Renal cortex interstitium (tissue), 15 donors: ENCODE results near the gene SPRR4. TPM values are rescaled to one million over a fixed set of nuclear protein-coding genes. Genes with fewer than 3 reads are reported as not detected.

Experiments
- DNase-seq, 11 donors: peaks; one replicate each; pipeline ENCODE4 v3.0.0-alpha.2; 2013; ENCODE audit warnings: low read depth in 9 of 11, low spot score in 4 of 11; ENCODE audit errors: extremely low read depth in 1 of 11
- long read RNA-seq, 16 experiments: transcript quantifications; one replicate each; lab custom pipeline, GENCODE V29; 2026
- polyA plus RNA-seq, 3 donors: library from polyadenylated mRNA; unstranded; fragments of 120-200 nt; gene quantifications; one replicate each; pipeline ENCODE4 v1.2.1, GENCODE V29; 2013; ENCODE audit not compliant: insufficient read length in 3 of 3

SPRR4 gene, protein sequence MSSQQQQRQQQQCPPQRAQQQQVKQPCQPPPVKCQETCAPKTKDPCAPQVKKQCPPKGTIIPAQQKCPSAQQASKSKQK
- polyA plus RNA-seq = not detected
- long read RNA-seq, donor 1 = 0 reads
- long read RNA-seq, donor 2 = 0 reads
- long read RNA-seq, donor 3 = 0 reads
- long read RNA-seq, donor 4 = 0 reads
- long read RNA-seq, donor 5 = 0 reads
- long read RNA-seq, donor 6 = 0 reads
- long read RNA-seq, donor 7 = 0 reads
- long read RNA-seq, donor 8 = 0 reads
- long read RNA-seq, donor 9 = 0 reads
- long read RNA-seq, donor 10 = 0 reads
- long read RNA-seq, donor 11 = 0 reads
- long read RNA-seq, donor 12 = 0 reads
- long read RNA-seq, donor 13 = 0 reads
- long read RNA-seq, donor 14 = 0 reads
- long read RNA-seq, donor 15 = 0 reads
- long read RNA-seq, donor 16 = 0 reads

DNA sequence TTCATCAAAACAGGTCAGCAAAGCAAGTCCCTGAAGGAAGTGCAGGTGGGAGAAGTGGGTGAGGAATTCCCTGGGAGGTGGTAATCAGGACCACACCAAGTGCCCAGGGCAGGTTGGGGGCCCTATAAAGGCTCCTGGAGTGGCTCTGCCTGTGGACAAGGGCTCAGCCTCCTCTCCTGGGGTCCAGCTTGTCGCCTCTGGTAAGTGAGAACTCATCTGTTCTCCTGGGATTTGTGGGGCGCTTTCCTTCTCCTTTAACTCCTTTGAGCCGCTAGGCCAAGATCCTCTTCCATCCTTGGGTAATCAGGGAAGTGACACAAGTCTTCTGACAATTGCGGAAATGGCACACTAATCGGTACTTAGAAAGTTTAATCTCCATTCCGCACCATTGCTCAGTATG is at the start of gene SPRR4:
Gene SPRR4 (plus strand): TSS at position 154 of the 400 bp plus-strand sequence. CDS start 1,243 bp downstream, outside the sequence.
- no peak for DNase-seq

DNA sequence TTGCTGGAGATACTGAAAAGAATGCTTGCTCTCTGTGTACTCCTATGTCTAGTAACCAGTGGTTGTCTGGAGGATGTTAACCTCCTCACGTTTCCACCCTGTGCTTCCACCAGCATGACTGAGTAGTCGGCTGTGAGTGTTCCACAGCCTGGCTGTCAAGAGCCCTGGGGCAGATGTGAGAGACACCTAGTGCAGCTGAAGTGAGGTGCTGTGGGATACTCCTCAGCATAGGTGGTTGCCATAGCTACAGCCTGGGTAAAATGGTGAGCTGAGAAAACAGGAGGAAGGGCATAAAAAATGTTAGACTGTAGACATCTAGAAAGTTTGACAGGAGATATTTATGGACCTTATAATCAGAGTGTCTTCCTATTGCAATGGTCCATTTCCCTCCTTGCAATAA is 46.3 kb upstream of the SPRR4 start:
- no peak for DNase-seq

DNA sequence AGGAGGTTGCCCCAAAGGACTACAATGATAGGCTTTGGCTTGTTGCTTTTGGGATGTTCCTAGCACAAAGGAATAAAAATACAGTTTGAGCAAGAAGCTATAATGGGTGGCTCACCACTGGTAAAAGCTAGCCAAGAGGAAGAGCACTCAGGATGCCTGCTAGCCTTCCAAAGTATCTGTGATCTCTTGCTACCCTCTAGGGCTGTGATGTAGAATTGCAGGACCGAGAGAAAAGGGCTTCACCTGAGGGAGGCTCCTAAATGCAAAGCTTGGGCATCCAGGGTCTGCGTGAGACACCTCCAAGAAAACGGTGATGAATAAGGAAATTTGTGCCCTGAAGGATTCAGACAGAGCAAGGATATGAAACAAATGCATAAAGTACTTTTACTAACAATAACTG is 44.4 kb upstream of the SPRR4 start:
- DNase-seq = no peak

DNA sequence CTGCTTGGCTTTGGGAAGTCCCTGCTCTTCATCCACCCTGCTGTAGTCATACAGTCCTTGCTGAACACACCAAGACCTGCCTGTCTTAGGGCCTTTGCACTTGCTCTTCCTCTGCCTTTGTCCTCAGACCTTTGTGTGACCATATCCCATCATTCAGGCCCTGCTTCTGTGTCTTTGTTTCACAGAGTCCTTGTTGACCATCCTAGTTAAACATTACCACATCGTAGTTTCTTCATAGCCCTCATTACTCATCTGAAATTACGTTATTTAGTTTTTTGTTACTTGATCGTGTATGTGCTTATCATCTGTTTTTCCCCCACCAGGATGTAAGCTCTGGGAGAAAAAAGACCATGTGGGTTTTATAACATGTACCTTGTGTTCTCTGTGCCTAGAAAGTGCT is 41.8 kb upstream of the SPRR4 start:
- no peak for DNase-seq

DNA sequence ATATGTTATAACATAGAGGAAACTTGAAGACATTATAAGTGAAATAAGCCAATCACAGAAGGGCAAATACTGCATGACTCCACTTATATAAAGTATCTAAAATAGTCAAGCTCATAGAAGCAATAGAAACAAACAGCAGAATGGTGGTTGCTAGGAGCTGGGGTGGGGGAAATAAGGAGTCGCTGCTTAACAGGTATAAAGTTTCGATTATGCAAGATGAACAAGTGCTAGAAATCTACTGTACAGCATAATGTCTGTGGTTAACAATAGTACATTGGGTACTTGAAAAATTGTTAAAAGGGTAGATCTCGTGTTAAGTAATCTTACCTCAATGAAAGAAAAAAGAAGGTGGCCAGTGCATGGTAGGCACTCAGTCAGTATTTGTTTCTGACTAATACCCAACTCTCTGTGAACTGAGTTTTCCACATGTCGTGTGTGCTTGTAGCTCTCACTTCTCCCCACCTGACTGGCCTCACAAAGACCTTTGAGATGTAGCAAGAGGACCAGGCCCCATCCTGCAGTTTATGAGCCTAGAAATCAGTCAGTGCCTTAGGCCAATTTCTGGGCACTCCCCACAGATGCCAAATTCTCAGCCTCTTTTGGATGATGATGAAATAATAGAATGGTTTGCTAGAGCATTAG is 38.2 kb upstream of the SPRR4 start:
- no peak for DNase-seq

DNA sequence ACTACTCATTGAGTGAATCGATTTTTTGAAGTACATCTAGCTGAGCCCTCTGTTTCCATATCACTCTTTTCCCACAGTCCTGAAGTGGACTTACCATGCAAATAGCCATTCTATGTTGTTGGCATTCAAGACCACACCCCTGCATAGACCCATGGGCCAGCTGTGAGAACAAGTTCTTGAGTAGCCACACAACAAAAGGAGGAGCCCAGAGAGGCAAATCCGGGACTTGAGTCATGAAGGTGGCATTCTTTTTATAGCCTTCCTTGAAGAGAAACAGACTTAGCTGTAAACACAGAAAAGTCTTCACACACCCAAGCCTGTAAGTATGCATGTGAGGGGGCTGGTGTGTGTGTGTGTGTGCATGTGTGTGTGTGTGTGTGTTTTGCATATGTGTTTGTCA is 37.3 kb upstream of the SPRR4 start:
- DNase-seq = no peak

DNA sequence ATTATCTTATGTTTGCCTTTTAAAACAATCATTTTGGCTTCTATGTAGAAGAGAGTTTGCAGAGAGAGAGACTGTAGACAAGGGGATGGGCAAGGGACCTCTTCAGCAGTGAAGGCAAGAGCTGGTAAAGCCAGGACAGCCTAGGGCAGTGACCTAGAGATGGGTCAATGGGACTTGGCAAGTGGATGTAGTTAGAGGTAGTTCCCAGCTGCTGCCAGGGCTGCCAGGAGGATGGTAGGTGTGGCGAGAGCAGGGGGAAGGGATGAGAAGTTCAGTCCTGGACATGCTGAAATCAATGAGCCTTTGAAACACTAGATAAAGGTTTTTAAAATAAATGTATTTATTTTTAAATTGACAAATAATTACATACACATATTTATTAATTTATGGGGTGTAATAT is 29.8 kb upstream of the SPRR4 start:
- DNase-seq = no peak

DNA sequence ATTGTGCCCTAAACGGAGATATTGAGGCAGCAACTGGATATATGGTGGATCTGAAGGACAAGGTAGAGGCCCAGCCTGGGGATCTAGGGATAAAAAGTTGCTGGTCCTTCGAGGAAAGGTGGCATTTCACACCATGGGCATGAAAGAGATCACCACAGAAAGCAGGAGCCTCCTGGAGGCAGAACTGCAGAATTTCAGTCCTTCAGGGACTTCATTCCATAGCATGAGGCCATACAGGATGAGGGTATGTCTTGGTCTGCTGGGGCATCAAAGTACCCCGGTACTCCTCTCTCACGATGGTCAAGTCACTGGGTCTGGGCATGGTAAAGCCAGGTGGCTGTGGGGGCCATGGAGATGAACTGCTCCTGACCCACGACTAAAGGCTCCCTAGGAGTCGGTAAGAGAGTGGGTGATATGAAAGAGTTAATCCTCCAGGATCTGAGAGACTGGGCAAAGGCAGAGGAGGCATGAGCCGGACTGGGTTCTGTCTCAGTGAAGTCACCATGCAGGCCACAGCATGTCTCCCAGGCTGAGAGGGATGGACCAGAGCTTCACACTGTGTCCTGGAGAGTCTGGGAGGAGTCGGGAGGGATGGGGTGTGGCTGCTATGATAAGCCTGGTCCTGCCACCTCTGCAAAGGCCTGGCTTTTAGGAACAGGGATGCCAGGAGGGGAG is 29.3 kb upstream of the SPRR4 start:
- DNase-seq = no peak

DNA sequence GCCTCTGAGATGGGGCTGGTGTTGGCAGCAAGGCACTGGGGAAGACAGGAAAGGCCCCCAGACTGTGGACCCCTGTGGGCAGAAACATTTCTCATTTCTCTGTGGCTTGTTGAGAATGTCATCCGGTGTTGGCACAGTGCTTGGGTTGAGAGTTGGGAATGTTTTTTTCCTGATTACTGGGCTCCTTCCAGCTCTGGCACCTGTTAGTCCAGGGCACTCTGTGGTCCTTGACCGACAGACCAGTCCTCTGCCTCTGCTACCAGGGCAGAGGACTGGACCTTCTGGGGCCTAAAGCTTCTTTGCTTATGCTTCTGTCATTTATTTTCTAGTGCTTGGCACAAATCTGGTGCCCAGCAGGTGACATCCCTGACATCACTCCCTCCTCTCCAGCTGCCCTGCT is 28.3 kb upstream of the SPRR4 start:
- no peak for DNase-seq

DNA sequence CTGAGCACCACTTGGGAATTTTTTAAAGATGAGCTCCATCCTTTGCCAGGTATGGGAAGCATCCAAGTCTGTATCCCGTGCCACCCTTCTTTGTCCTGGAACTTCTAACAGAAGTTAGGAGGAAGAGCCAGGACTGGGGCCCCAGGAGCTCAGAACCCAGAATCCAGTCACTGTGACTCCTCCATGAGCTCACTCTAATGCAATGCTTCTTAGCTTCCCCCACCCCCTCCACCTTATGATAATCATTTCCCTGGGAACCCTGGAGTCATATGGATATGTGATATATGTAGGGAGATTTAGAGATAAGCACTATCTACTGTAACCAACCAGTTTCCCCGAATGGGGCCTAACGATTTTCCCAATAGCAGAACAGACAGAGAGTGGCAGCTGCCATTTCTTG is 24.2 kb upstream of the SPRR4 start:
- no peak for DNase-seq

DNA sequence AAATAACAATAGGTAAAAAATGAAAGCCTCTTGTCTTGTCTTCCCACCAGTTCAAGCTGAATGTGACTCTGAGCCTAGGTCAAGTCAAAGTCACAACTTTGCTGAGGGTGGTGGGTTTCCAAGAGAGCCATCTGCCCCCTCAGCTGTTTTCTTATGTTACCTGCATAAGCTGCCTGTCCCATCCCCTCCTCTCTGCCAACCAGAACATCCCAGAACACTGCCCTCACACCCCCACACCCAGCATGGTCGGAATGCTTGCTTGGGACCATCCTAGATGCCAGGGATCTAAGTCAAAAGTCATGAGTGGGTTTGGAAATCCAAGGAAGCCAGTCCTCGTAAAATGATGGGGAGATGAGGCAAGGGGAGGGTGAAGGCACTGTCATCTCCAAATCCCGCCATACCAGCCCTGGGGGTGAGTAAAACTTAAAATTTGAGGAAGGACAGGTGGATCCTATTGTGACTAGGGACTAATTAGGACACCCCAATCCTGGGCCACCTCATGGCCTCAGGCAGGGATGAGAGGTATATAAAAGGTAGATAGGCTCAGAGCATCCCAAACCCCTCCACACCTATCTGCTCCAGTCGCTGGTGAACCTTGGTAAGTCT is 23.7 kb upstream of the SPRR4 start, which contains the start of gene SPRR5:
Gene SPRR5 (plus strand): TSS at position 556 of the 606 bp plus-strand sequence. CDS start 1,349 bp downstream, outside the sequence.
- DNase-seq = no peak

DNA sequence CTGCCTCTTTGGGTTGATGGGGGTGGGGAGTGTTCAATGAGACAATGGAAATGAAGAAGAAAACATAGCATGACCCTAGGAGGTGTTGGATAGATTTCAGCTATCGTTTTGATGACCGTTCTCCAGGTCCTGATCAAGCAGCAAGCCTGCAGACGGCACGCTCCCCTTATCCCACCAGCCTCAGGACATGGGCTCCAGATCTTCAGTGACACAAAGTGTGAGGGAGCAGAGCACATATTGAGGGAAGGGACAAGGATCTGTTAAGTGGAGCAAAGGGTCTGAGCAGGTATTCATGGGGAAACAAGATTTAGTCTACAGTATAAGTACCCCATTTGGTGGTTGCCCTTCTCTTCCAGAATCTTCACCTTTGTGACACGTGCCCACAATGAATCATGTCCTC is 18.7 kb upstream of the SPRR4 start:
- DNase-seq = no peak

DNA sequence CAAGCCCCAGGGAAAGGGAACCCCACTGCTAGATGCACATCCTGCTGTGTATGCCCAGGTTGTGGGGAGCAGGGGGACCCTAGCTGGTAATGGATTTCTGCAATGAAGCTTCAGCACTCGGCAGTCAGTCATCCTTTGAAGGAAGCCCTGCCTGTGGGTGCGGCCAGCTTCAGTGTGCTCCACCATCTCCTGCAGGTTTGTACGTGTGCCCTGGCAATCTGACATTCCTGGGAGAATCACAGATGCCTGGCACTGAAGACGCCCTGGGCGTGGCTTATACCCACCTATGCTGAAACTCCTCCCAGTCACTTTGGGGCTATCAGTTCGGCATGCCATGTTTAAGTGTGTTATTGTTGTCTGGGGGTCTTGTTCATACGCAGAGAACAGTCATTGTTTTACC is 16.7 kb upstream of the SPRR4 start:
- no peak for DNase-seq

DNA sequence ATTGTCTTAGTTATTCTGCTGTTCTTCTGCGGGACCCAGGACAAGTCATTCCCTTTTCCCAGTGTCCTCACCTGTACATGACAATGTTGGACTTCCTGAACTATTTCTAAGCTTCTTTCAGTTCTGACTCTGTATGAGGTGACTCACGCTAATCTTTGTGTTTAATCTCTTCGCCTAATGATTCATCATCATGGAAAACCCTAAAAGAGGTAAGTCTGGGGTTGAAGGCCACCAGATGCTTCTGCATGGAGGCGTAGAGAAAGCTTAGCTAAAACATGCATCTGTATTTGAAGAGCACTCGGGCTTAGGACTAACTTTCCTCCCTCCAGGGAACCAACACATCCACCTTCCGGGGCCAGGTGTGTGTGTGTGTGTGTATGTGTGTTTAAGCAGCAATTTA is 16.0 kb upstream of the SPRR4 start:
- no peak for DNase-seq

DNA sequence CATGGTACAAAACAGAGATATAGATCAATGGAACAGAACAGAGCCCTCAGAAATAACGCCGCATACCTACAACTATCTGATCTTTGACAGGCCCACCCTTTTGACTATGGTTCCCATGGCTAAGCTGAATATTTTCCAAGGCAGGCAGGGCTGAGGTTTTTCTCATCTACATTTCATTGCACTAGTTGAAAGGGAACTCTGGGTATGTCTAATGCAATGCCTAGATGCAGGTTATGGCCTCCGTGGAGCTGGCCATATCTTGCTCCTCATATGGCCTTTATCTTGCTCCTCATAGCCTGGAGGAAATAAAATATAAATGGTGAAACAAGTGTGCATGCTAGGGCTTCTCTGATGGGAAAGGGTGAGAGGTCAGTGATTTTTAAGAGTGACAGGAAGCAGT is 12.9 kb upstream of the SPRR4 start:
- no peak for DNase-seq

DNA sequence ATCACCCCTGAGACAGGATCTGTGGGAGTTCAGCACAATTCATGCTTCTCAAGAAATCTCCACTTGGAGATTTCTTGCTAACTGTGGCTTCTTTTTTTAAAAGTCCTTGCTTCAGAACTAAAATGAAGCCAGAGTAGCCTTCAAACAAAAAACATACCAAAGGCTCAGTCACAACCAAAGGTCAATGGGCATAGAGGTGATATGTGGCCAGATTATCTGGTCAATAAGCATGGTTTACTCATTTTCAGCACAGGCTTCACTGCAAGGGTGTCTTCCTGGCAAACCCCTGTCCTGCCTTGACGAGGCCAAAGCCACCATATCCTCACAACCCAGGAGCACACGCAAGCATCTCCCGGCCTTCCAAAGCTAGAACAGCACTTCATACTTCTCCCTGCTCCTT is 11.2 kb upstream of the SPRR4 start:
- no peak for DNase-seq

DNA sequence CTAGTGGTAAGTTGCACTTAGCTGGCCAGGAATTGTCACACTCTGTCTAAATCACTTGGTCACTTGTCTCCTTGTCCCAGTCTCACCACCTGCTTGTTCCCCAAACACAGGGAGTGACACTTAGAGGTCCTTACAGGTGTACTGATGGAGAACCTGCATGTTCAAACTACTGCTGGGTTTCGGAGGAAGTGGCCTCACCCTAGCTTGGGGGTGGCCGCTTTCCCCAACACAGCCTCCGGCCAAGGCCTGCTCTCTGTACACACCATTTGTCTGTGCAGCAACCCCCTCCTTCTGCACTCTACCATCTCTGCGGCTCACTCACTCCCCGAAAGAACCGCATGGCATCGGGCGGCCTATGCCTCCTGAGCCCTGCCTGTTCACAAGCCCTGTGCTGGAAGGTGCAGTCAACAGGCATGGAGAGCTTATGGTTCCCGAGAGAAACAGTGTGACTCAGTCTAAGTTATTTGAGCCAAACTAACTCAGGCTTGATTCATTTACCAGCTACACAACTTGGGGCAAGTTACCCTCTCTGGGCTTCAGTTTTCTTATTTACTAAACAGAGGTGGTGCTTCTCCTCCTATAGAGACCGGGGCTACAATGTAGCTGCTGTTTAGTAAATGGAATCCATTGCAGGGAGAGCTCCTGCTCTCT is 10.5 kb upstream of the SPRR4 start:
- no peak for DNase-seq

DNA sequence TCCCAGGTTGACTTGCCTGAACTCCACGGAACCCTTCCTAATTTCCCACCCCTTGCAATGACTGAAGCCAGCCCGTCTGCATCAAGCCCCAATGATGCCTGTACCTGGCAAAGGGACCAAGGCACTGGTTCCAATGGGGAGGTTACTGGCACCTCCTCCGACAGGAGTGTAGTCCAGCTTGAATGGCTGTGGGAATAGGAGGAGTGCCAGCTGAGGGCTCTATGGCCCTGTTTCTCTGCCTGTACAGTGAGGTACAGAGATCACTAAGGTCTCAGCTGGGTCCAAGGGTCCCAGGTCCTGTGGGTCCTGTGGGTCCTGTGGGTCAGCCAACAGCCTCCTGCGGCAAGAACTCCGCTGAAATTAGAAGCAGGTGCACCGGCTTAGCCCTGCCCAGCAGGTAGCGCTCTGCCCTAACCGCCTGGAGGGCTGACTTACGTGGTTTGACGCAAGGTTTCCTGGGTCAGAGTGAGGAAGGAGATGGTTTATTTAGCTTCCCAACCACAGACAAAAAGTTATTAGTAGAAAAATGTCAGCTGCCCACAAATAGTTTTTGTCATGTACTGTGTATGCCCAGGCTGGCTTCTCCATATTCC is 9.9 kb upstream of the SPRR4 start:
- DNase-seq = no peak
